OCI-LY7 (cell line): ENCODE data around the gene CCT5.

Experiments used
- EZH2phosphoT487 ChIP-seq: fragments of 200-600 bp; sonication (generic); IDR thresholded peaks from 2 replicates; pipeline ENCODE4 v1.6.1; 2018; ENCODE audit warnings: low read depth, borderline replicate concordance, mild to moderate bottlenecking, mixed run types, antibody characterized with exemption, low read length, moderate library complexity, mixed read lengths
- TF ChIP-seq, protein P1 (sequence below): fragments of 200-600 bp; sonication (generic); conservative IDR thresholded peaks from 2 replicates; pipeline ENCODE4 v1.5.1; 2014; ENCODE audit warnings: mild to moderate bottlenecking, antibody characterized with exemption, low read length, moderate library complexity, mixed read lengths

DNA sequence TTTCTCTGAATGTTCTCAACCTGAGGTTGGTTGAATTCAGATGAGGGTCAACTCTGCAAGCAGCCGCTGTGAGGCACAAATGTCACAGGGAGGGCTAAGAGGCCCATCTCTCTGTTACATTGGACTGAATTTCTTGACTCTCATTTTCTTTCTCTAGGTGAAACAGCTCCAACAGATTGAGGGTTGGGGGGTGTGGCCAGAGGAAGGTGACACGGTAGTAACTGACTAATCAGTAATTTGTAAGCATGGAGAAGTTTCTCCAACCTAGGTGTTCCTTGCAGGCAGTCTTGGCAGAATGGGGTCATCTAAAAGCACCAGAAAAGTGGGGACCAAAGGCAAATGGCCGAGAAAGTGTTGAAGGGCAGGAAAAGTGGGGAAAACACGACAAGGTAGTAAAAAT lies 16.8 kb downstream of the CCT5 start:
- TF ChIP-seq, protein P1, sequence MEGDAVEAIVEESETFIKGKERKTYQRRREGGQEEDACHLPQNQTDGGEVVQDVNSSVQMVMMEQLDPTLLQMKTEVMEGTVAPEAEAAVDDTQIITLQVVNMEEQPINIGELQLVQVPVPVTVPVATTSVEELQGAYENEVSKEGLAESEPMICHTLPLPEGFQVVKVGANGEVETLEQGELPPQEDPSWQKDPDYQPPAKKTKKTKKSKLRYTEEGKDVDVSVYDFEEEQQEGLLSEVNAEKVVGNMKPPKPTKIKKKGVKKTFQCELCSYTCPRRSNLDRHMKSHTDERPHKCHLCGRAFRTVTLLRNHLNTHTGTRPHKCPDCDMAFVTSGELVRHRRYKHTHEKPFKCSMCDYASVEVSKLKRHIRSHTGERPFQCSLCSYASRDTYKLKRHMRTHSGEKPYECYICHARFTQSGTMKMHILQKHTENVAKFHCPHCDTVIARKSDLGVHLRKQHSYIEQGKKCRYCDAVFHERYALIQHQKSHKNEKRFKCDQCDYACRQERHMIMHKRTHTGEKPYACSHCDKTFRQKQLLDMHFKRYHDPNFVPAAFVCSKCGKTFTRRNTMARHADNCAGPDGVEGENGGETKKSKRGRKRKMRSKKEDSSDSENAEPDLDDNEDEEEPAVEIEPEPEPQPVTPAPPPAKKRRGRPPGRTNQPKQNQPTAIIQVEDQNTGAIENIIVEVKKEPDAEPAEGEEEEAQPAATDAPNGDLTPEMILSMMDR, result no peak
- TF ChIP-seq EZH2phosphoT487, result no peak
